HG03108 (cell line): ENCODE data around the gene OBSCN.

Experiments
- ATAC-seq: cut with Tn5 transposase; IDR thresholded peaks from one replicate; pipeline ENCODE4 v1.9.1; 2021; ENCODE audit warnings: moderate library complexity; ENCODE audit not compliant: unreplicated experiment

The OBSCN gene

GRCh38 chr1:228304225-228304624 lies 96.4 kb downstream of the OBSCN start:
- no peak for ATAC-seq

- no peak for ATAC-seq
Observed at GRCh38 chr1:228304766-228305395, 97.0 kb downstream of the OBSCN start.

DNA sequence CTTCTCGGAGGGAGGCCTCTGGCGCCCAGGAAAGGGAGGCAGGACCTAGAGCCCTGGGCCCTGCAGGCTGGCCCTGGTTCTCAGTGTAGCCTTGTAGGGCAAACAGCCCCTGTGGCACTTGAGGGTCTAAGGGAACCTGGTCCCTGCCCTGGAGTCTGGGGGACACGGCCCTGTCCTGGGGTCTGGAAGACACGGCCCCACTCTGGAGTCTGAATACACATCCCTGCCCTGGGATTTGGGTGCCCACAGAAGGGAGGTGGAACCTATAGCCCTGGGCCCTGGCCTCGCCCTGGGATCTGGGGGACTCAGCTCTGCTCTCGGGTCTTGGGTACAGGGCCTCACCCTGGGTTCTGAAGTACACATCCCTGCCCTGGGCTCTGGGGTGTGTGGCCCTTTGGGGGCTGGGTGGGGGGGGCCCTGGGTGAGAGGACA lies 97.9 kb downstream of the OBSCN start:
- no peak for ATAC-seq

DNA sequence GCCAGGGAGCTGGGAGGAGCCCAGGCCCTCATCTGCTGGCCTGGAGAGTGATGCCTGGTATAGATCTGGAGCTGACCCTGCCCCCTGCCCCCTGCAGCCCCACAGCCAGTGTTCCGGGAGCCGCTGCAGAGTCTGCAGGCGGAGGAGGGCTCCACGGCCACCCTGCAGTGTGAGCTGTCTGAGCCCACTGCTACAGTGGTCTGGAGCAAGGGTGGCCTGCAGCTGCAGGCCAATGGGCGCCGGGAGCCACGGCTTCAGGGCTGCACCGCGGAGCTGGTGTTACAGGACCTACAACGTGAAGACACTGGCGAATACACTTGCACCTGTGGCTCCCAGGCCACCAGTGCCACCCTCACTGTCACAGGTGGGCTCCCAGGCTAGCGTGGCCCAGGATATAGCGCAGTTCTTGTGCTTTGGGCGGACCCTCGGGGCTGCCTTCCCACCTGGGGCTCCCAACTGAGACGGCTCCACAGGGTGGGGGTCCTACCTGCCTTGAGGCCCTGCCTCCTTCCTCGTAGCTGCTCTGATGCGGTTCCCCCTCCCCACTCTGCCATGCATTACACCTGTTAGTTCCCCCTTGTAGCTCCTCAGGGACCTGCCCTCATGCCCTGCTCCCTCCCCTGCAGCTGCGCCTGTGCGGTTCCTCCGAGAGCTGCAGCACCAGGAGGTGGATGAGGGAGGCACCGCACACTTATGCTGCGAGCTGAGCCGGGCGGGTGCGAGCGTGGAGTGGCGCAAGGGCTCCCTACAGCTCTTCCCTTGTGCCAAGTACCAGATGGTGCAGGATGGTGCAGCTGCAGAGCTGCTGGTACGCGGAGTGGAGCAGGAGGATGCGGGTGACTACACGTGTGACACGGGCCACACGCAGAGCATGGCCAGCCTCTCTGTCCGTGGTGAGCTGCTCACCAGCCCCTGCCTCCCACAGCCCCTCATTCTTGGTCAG lies 98.7 kb downstream of the OBSCN start:
- ATAC-seq, result no peak

DNA sequence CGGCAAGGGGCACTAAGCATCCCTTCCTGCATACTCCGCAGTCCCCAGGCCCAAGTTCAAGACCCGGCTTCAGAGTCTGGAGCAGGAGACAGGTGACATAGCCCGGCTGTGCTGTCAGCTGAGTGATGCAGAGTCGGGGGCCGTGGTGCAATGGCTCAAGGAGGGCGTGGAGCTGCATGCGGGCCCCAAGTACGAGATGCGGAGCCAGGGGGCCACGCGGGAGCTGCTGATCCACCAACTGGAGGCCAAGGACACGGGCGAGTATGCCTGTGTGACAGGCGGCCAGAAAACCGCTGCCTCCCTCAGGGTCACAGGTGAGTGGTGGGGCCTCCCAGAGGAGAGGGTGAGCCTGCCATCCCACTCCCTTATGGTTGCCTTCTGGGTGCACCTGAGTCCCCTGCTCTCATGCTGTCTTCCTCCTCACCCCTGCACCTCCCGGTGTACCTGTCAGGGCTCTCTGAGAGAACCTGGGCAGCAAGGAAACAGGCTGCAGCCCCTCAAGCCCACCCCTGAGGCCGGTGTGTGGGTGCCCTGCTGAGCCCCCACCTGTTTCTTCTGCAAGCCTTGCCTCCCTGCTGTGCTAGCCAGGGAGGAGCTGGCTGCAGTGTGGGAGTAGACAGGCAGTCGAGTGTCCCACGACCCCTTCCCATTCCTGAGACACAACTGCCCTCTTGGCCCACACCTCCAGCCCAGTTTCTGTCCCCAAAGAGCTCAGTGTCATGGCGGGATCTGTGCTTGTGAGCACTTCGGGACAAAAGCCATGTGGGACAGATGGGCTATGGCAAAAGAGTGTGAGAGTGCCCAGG lies 99.6 kb downstream of the OBSCN start:
- ATAC-seq, result no peak

DNA sequence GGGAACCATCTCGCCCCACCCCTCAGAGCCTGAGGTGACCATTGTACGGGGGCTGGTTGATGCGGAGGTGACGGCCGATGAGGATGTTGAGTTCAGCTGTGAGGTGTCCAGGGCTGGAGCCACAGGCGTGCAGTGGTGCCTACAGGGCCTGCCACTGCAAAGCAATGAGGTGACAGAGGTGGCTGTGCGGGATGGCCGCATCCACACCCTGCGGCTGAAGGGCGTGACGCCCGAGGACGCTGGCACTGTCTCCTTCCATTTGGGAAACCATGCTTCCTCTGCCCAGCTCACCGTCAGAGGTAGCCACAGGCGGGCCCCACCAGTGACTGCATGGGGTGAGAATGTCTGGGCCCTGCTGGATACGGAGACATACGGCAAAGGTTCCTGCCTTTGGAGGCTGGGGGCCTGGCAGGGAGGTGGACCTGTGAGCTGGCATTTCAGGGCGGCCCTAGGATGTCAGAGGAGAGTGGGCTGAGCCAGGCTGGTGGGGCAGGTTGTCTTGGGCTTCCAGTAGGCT lies 100.3 kb downstream of the OBSCN start:
- no peak for ATAC-seq

GRCh38 chr1:228308628-228309325 lies 100.9 kb downstream of the OBSCN start:
- ATAC-seq, result no peak

DNA sequence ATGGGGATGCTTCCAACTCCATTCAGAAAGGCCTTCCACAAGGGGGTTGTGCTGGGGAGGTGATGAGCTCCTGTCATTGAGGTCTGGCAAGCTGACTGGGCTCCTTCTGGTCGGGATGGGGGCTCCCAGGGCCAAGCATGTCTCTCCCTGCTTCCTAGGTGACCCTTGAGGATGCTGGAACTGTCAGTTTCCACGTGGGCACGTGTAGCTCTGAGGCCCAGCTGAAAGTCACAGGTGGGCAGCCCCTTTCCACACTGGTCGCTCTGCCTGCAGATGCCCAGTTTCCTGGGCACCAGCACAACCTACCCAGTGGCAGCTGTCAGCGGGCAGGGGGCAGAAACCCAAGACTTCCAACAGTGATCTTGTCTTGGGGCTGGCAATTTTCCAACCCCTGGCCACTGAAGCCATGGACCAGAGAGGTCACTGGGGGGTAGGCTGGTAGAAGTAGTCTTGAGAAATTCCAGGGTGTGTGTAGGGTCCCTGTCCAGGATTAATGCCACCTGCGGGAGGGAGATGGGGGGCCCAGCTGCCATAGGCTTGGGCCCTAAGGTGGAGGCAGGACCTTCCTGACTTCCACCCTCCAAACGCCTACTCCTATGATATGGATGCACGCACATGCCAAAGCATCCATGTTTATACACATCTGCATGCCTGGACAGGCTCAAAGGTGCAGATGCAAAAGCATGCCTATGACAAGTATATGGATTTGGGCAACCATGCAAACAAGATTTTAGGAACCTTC lies 101.7 kb downstream of the OBSCN start:
- ATAC-seq, result no peak

DNA sequence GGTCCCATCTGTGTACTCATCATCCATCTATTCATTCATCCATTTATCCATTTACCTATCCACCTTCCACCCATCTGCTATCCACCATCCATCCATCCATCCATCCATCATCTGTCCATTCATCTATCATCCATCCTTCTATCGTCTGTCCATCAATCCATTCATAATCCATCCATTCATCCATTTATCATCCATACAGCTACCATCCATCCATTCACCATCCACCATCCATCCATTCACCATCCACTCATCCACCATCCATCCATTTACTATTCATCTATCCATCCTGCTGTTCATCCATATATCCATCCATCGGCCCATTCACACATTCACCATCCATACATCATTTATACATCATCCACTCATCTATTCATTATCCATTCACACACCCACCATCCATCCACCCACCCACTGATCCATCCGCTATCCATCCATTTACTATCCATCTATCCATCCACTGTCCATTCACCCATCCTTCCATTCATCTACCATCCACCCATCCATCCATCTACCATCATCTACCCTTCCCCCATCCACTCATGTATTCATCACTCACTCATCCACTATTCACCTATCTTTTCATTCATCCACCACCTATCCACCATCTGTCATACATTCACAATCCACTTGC lies 102.4 kb downstream of the OBSCN start:
- no peak for ATAC-seq

GRCh38 chr1:228311091-228311490 lies 103.2 kb downstream of the OBSCN start:
- ATAC-seq, result no peak

DNA sequence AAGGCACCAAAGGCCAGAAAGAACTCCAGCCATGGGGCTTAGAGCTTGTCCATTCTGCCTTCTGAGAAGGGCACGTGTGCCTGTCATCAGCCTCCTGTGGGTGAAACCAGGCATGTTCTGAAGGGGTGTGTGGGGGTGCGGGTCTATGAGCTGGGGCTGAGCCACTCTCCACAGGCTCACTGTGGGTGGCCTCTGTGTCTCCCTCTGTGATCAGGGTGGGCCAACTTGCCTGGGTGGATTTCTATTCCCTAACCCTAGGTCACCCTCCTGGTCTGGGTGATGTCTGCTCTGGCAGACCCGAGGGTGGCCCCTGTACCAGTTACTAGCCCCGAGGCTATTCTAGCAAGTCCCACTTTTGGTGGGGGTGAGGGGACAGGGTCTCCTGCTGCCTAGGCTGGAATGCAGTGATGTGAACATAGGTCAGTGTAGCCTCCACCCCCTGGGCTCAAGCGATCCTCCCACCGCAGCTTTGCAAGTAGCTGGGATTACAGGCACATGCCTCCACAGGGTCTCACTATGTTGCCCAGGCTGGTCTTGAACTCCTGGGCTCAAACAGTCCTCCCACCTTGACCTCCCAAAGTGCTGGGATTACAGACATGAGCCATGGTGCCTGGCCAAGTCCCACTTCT lies 104.4 kb downstream of the OBSCN start:
- no peak for ATAC-seq

GRCh38 chr1:228313536-228314277 lies 105.9 kb downstream of the OBSCN start:
- no peak for ATAC-seq

- no peak for ATAC-seq
Observed at GRCh38 chr1:228314315-228314657, 106.4 kb downstream of the OBSCN start.

DNA sequence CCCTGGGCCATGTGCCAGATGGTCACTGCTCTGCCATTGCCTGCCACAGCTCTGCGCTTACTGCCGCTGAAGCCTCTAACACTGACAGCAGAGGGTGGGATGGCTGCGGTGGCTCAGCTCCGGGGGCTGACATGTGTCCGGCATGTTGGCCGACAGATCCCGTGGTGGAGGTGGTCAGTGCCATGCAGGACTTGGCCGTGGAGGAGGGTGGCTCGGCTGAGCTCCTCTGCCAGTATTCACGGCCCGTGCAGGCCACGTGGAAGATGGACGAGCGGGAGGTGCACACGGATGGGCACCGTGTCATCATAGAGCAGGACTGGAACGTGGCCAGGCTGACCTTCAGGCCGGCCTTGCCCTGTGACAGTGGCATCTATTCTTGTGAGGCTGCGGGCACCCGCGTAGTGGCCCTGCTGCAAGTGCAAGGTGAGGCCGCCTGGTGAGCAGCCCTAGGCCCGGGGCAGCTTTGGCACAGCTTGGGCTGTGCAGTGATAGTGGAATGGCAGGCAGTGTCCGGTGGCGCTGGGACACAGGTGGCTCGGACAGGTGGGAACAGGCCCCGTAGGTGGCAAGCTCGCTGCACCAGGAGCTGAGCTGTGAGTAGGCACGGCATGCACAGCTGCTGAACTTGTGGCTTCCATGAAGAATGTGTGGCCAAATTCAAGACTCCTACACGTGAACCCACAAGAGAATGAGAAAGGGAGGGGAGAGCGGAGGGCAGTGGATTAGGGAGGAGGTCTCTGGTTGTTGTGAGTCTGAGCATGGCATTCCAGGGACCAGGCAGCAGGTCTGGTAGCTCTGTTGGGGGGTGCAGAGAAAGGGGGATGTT lies 107.0 kb downstream of the OBSCN start:
- no peak for ATAC-seq

DNA sequence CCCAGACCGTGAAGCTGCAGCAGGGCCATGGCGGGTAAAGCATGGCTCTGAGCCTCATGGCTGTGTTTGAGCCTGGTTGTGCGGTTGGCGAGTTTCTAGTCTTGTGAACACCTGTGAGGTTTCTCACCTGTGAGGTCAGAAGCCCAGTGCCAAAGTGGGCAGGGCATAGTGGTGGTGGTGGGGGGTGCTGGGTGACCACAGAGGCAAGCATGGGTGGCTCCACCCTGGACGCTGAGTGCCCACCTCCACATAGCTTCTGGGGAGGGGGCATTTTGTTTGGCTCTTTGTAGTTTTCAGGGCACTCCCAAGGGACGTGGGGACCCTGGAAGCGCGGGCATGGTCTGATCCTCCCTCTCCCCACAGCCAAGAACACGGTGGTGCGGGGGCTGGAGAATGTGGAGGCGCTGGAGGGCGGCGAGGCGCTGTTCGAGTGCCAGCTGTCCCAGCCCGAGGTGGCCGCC lies 107.7 kb downstream of the OBSCN start:
- ATAC-seq, result no peak

GRCh38 chr1:228315945-228316588 lies 108.2 kb downstream of the OBSCN start:
- no peak for ATAC-seq
